ENCODE data around the gene HTATIP2. TPM values are rescaled to one million over a fixed set of nuclear protein-coding genes. Genes with fewer than 3 reads are reported as not detected.

HTATIP2 gene
- total and polyA plus RNA-seq, 9 of the 15 experiments (the other 6 are each of a cell fraction or from before 2014, with no cell fraction given) = 48.3 to 90.9 (median 64.4) TPM

DNA sequence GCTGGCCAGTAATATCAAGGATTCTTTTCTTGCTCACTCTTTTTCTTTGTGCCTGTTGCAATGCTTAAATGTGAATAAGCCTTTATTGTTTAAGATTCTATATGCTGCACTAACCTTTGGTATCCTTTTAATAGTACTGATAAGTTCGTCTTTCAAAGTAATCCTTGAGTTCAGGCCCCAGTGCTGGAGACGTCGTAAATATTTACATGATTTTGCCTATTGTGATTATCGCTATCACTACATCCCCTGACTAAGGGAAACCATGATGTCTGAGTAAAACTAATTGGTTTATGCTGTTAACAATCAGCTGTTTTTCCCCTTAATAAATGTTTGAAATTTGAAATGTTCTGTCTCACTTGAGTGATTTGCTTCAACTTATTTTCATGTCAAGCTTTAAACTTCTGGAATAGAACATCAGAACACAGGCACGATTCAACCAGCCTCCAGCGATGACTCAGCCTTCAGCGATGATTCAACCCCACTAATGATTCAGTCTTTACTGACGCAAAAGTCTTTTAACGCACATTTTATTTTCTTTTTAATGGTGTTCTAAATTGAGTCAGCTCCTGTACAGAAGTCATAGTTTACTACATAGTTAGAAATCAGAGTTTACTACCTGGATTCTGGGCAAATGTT lies 3.9 kb downstream of the HTATIP2 start (continued):
- TF ChIP-seq KDM5B (IDR thresholded peaks at IDR 0.05; ENCODE audit: insufficient replicate concordance, low read depth, low read length) = no peak
- TF ChIP-seq CREBBP (IDR thresholded peaks at IDR 0.05; ENCODE audit: low read depth, low read length) = no peak
- TF ChIP-seq, protein P1, sequence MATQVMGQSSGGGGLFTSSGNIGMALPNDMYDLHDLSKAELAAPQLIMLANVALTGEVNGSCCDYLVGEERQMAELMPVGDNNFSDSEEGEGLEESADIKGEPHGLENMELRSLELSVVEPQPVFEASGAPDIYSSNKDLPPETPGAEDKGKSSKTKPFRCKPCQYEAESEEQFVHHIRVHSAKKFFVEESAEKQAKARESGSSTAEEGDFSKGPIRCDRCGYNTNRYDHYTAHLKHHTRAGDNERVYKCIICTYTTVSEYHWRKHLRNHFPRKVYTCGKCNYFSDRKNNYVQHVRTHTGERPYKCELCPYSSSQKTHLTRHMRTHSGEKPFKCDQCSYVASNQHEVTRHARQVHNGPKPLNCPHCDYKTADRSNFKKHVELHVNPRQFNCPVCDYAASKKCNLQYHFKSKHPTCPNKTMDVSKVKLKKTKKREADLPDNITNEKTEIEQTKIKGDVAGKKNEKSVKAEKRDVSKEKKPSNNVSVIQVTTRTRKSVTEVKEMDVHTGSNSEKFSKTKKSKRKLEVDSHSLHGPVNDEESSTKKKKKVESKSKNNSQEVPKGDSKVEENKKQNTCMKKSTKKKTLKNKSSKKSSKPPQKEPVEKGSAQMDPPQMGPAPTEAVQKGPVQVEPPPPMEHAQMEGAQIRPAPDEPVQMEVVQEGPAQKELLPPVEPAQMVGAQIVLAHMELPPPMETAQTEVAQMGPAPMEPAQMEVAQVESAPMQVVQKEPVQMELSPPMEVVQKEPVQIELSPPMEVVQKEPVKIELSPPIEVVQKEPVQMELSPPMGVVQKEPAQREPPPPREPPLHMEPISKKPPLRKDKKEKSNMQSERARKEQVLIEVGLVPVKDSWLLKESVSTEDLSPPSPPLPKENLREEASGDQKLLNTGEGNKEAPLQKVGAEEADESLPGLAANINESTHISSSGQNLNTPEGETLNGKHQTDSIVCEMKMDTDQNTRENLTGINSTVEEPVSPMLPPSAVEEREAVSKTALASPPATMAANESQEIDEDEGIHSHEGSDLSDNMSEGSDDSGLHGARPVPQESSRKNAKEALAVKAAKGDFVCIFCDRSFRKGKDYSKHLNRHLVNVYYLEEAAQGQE (IDR thresholded peaks at IDR 0.05; ENCODE audit: borderline replicate concordance) = peak; percentile 18; the same call in 1 of the 2 replicates
- TF ChIP-seq, protein P1 (CRISPR knock-in tag; IDR thresholded peaks at IDR 0.05; ENCODE audit: low read depth) = no peak
- no peak for TF ChIP-seq ZNF764 (CRISPR knock-in tag; IDR thresholded peaks at IDR 0.05; ENCODE audit: low read depth)
- TF ChIP-seq NR2C2 (CRISPR knock-in tag; IDR thresholded peaks at IDR 0.05) = no peak
- TF ChIP-seq NR2C2 (tag; IDR thresholded peaks at IDR 0.05) = peak; percentile 26; the same call in 1 of the 2 replicates
- peak; percentile 19 for TF ChIP-seq TAF9B (IDR thresholded peaks at IDR 0.05; ENCODE audit: partially characterized antibody)
- TF ChIP-seq, protein P2, sequence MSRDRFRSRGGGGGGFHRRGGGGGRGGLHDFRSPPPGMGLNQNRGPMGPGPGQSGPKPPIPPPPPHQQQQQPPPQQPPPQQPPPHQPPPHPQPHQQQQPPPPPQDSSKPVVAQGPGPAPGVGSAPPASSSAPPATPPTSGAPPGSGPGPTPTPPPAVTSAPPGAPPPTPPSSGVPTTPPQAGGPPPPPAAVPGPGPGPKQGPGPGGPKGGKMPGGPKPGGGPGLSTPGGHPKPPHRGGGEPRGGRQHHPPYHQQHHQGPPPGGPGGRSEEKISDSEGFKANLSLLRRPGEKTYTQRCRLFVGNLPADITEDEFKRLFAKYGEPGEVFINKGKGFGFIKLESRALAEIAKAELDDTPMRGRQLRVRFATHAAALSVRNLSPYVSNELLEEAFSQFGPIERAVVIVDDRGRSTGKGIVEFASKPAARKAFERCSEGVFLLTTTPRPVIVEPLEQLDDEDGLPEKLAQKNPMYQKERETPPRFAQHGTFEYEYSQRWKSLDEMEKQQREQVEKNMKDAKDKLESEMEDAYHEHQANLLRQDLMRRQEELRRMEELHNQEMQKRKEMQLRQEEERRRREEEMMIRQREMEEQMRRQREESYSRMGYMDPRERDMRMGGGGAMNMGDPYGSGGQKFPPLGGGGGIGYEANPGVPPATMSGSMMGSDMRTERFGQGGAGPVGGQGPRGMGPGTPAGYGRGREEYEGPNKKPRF (IDR thresholded peaks at IDR 0.05; ENCODE audit: low read depth, low read length) = no peak
- TF ChIP-seq CSDE1 (IDR thresholded peaks at IDR 0.05) = no peak
- no peak for TF ChIP-seq ZNF41 (CRISPR knock-in tag; conservative IDR thresholded peaks at IDR 0.05)
- TF ChIP-seq, protein P3, sequence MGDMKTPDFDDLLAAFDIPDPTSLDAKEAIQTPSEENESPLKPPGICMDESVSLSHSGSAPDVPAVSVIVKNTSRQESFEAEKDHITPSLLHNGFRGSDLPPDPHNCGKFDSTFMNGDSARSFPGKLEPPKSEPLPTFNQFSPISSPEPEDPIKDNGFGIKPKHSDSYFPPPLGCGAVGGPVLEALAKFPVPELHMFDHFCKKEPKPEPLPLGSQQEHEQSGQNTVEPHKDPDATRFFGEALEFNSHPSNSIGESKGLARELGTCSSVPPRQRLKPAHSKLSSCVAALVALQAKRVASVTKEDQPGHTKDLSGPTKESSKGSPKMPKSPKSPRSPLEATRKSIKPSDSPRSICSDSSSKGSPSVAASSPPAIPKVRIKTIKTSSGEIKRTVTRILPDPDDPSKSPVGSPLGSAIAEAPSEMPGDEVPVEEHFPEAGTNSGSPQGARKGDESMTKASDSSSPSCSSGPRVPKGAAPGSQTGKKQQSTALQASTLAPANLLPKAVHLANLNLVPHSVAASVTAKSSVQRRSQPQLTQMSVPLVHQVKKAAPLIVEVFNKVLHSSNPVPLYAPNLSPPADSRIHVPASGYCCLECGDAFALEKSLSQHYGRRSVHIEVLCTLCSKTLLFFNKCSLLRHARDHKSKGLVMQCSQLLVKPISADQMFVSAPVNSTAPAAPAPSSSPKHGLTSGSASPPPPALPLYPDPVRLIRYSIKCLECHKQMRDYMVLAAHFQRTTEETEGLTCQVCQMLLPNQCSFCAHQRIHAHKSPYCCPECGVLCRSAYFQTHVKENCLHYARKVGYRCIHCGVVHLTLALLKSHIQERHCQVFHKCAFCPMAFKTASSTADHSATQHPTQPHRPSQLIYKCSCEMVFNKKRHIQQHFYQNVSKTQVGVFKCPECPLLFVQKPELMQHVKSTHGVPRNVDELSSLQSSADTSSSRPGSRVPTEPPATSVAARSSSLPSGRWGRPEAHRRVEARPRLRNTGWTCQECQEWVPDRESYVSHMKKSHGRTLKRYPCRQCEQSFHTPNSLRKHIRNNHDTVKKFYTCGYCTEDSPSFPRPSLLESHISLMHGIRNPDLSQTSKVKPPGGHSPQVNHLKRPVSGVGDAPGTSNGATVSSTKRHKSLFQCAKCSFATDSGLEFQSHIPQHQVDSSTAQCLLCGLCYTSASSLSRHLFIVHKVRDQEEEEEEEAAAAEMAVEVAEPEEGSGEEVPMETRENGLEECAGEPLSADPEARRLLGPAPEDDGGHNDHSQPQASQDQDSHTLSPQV (IDR thresholded peaks at IDR 0.05) = peak; percentile 92

All from K562 (cell line).